Measurements from ENCODE around the gene MT1E. TPM values are rescaled to one million over a fixed set of nuclear protein-coding genes. Genes with fewer than 3 reads are reported as not detected.

The MT1E gene
- polyA plus RNA-seq, 1 experiment: 153 TPM

DNA sequence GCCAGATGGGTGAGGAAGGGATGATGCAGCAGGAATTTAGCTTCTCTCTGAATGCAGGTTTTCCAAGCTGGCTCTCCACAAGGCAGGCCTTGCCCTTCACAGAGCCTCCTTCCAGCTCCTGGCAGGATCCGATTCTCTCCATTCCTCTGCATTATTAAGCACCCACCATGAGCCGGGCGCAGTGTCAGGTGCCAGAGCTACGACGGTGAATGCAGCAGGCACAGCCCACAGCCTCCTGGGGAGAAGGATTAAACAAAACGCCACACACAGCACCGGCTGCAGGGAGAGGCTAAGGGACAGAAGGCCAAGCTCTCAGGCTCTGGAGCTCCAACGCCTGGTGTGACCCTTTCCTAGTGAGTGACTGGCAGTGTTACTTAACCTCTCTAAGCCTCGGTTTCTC, 24.3 kb upstream of the MT1E start:
- no peak overlapping the region for H3K27ac ChIP-seq (ENCODE audit: low read depth, low read length)
- H3K27me3 ChIP-seq (ENCODE audit: control insufficient read depth, insufficient read depth, low read length): no peaks in the 10 kb centered on the region
- H3K4me3 ChIP-seq (ENCODE audit: low read depth, low read length): no peak overlapping the region
- ChIA-PET CTCF (interaction anchor here (0.9 to 2.4 kb wide), 9 partner anchors 8 to 123 kb away, joined by 3 to 35 read pairs (median 7); partner anchors contain the start of gene BBS2), POLR2A (interaction anchor here (1.4 kb wide), 1 partner anchor 82 kb away, joined by 4 read pairs; the partner anchor contains the start of gene BBS2)
- no peak for DNase-seq (ENCODE audit: low read depth, low spot score)
- no peaks in the 10 kb centered on the region for H3K9me3 ChIP-seq (ENCODE audit: control insufficient read depth, insufficient read depth, low read length)
- TF ChIP-seq, protein P1, sequence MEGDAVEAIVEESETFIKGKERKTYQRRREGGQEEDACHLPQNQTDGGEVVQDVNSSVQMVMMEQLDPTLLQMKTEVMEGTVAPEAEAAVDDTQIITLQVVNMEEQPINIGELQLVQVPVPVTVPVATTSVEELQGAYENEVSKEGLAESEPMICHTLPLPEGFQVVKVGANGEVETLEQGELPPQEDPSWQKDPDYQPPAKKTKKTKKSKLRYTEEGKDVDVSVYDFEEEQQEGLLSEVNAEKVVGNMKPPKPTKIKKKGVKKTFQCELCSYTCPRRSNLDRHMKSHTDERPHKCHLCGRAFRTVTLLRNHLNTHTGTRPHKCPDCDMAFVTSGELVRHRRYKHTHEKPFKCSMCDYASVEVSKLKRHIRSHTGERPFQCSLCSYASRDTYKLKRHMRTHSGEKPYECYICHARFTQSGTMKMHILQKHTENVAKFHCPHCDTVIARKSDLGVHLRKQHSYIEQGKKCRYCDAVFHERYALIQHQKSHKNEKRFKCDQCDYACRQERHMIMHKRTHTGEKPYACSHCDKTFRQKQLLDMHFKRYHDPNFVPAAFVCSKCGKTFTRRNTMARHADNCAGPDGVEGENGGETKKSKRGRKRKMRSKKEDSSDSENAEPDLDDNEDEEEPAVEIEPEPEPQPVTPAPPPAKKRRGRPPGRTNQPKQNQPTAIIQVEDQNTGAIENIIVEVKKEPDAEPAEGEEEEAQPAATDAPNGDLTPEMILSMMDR (IDR thresholded peaks at IDR 0.05; ENCODE audit: low read depth, low read length): no peak

DNA sequence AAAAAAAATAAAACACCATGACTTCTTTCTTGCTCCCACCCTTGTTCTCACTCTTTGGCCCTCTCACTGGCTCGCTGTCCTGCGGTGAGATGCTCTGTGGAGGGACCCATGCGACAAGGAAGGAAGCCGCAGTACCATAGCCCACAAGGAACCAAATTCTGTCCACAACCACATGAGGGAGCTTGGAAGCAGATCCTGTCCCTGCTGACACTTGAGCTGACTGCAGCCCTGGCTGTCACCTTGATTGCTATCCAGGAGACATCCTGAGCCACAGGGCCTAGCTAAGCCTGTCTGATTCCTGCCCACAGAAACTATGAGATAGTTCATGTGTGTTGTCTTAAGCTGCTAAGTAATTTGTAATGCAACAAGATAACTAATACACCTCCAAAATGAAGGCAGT, 22.0 kb upstream of the MT1E start:
- TF ChIP-seq, protein P1 (IDR thresholded peaks at IDR 0.05; ENCODE audit: low read depth, low read length): peak; percentile 42
- Histone ChIP-seq H3K27me3 (ENCODE audit: control insufficient read depth, insufficient read depth, low read length) (no peaks in the 10 kb centered on the region), H3K4me3 (ENCODE audit: low read depth, low read length) (no peak overlapping the region), H3K9me3 (ENCODE audit: control insufficient read depth, insufficient read depth, low read length) (no peaks in the 10 kb centered on the region; the same call in 1 of the 2 replicates), H3K27ac (ENCODE audit: low read depth, low read length) (peak overlapping the region; percentile 11)
- ChIA-PET CTCF (interaction anchor here (4.0 kb wide), 1 partner anchor 99 kb away, joined by 37 read pairs; no protein-coding TSS in a partner anchor), POLR2A (interaction anchor here (1.1 kb wide), 1 partner anchor 22 kb away, joined by 6 read pairs; the partner anchor contains the start of gene MT1E)
- DNase-seq (ENCODE audit: low read depth, low spot score): no peak

DNA sequence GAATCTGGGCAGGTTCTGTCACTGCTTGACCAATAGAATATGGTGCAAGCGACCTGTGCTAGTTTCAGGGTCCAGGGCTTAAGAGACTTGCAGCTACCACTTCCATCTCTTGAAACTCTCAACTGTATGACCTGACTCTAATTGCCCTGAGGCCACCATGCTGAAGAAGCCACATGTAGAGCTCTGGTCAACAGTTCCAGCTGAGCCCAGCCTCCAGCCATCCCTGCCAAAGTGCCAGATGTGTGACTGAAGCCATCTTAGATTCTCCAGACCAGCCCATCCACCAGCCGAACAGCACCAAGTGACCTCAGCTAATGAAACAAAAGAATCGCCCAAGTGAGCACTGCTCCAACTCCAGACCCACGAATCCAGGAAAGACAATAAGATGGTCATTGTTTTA, 20.6 kb upstream of the MT1E start:
- no peak overlapping the region for H3K27ac ChIP-seq (ENCODE audit: low read depth, low read length)
- ChIA-PET CTCF (interaction anchor here (0.8 to 4.0 kb wide), 4 partner anchors 28 to 287 kb away, joined by 3 to 37 read pairs (median 4); no protein-coding TSS in a partner anchor), POLR2A (interaction anchor here (8.7 kb wide), 1 partner anchor 20 kb away, joined by 201 read pairs; the partner anchor contains the start of gene MT1E)
- no peak overlapping the region for H3K4me3 ChIP-seq (ENCODE audit: low read depth, low read length)
- H3K9me3 ChIP-seq (ENCODE audit: control insufficient read depth, insufficient read depth, low read length): no peaks in the 10 kb centered on the region; the same call in 1 of the 2 replicates
- TF ChIP-seq, protein P1 (IDR thresholded peaks at IDR 0.05; ENCODE audit: low read depth, low read length): no peak
- H3K27me3 ChIP-seq (ENCODE audit: control insufficient read depth, insufficient read depth, low read length): no peaks in the 10 kb centered on the region
- DNase-seq (ENCODE audit: low read depth, low spot score): no peak

DNA sequence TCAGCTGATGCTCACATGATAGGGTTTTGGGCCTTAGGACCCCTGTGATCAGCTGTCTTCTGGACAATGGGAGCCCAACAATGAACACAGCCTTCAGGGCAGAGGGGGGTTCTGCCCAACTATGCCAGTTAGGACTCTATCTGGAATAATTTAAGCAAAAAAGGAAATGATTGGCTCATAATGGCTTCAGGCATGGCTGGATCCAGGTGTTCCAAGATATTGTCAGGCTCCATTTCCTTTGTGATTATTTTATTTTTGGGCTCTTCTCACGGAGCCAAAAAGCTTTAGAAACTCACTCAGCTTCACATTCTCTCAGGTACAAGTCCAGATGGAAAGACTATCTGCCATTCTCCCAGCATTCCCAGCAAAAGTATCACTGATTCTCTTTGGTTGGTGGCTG, 20.1 kb upstream of the MT1E start:
- TF ChIP-seq, protein P1 (IDR thresholded peaks at IDR 0.05; ENCODE audit: low read depth, low read length): no peak
- ChIA-PET POLR2A (interaction anchor here (2.3 to 8.7 kb wide), 2 partner anchors 20 to 154 kb away, joined by 5 to 201 read pairs; partner anchors contain the start of genes MT1E, NUDT21 and OGFOD1), CTCF (interaction anchor here (0.8 to 4.0 kb wide), 4 partner anchors 29 to 287 kb away, joined by 3 to 37 read pairs (median 4); no protein-coding TSS in a partner anchor)
- Histone ChIP-seq H3K27me3 (ENCODE audit: control insufficient read depth, insufficient read depth, low read length) (no peaks in the 10 kb centered on the region), H3K9me3 (ENCODE audit: control insufficient read depth, insufficient read depth, low read length) (no peaks in the 10 kb centered on the region; the same call in 1 of the 2 replicates), H3K27ac (ENCODE audit: low read depth, low read length) (peak overlapping the region; percentile 99), H3K4me3 (ENCODE audit: low read depth, low read length) (no peak overlapping the region)
- DNase-seq (ENCODE audit: low read depth, low spot score): no peak

DNA sequence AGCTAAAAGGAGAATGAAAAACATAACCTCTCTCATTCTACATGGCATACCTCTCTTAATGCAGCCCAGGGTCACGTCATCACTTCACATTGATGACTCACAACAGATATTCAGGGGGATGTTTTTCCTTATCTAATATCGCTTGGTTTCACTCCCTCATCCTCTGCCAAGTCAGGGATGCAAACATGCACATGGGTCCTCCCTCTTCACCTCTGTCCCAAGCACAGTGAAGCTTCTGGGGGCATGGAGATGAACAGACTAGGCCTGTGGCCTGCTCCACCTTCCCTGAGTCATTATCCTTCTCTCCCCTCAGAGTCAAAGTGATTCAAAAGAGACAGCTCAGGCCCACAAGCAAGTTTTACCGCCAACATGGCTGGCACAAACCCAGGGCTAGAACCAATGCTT, 19.5 kb upstream of the MT1E start:
- Histone ChIP-seq H3K27ac (ENCODE audit: low read depth, low read length) (peak overlapping the region; percentile 99), H3K27me3 (ENCODE audit: control insufficient read depth, insufficient read depth, low read length) (no peaks in the 10 kb centered on the region), H3K4me3 (ENCODE audit: low read depth, low read length) (no peak overlapping the region), H3K9me3 (ENCODE audit: control insufficient read depth, insufficient read depth, low read length) (no peaks in the 10 kb centered on the region; the same call in 1 of the 2 replicates)
- DNase-seq (ENCODE audit: low read depth, low spot score): no peak
- POLR2A ChIA-PET: interaction anchor here (1.1 to 8.7 kb wide), 3 partner anchors 19 to 155 kb away, joined by 4 to 201 read pairs (median 5); partner anchors contain the start of genes MT1E, NUDT21 and OGFOD1
- CTCF ChIA-PET: interaction anchor here (0.8 to 4.0 kb wide), 2 partner anchors 29 to 96 kb away, joined by 4 to 37 read pairs; no protein-coding TSS in a partner anchor
- TF ChIP-seq, protein P1 (IDR thresholded peaks at IDR 0.05; ENCODE audit: low read depth, low read length): no peak

Data from AG04450 (cell line).